ENCODE results near the gene OR2B2.
"Not testable (repeated sequence)": the region's sequence is repeated elsewhere in the genome, so short reads cannot be mapped to it uniquely, and the experiment has no call there.

- not testable (repeated sequence) for TF ChIP-seq POLR2AphosphoS5, CTCF, POLR2A (IDR thresholded peaks at IDR 0.05)
Observed at GRCh38 chr6:27929930-27930329, 17.7 kb upstream of the OR2B2 start.

Measured in prostate gland (tissue), 2 donors.